ENCODE results near the gene GPATCH1.
A peak's percentile ranks its signal among the peaks of the same experiment; 100 is the strongest.

GPATCH1 gene

GRCh38 chr19:33080761-33081681 is at the start of gene GPATCH1 (continued):
- TF ChIP-seq ZBTB1 (tag by site-specific recombination; IDR thresholded peaks at IDR 0.05) (no peak), ZNF155 (tag by site-specific recombination; IDR thresholded peaks at IDR 0.05) (0 out of 2 replicates have a peak, but pooled peaks have one; percentile 34), KLF1 (tag by site-specific recombination; IDR thresholded peaks at IDR 0.05) (peak; percentile 81), ZEB2 (tag by site-specific recombination; IDR thresholded peaks at IDR 0.05) (peak; percentile 95), ZNF521 (tag by site-specific recombination; IDR thresholded peaks at IDR 0.05) (no peak), ZNF792 (tag by site-specific recombination; IDR thresholded peaks at IDR 0.05) (peak; percentile 84), ZBTB10 (tag by site-specific recombination; IDR thresholded peaks at IDR 0.05) (peak; percentile 97), SCRT2 (tag by site-specific recombination; IDR thresholded peaks at IDR 0.05) (0 out of 2 replicates have a peak, but pooled peaks have one; percentile 7), PBX3 (CRISPR knock-in tag; IDR thresholded peaks at IDR 0.05) (peak; percentile 83; the same call in 1 of the 2 replicates), ZNF146 (tag by site-specific recombination; IDR thresholded peaks at IDR 0.05) (peak; percentile 66), ZNF350 (tag by site-specific recombination; IDR thresholded peaks at IDR 0.05) (no peak), ZNF600 (tag by site-specific recombination; IDR thresholded peaks at IDR 0.05) (peak; percentile 100), ZNF623 (tag by site-specific recombination; IDR thresholded peaks at IDR 0.05) (peak; percentile 11), ZNF571 (tag by site-specific recombination; IDR thresholded peaks at IDR 0.05) (no peak), ZNF48 (tag by site-specific recombination; IDR thresholded peaks at IDR 0.05) (no peak), ZNF184 (tag by site-specific recombination; IDR thresholded peaks at IDR 0.05) (no peak), ZNF433 (tag by site-specific recombination; IDR thresholded peaks at IDR 0.05; ENCODE audit: low read depth) (no peak), ZNF645 (tag by site-specific recombination; IDR thresholded peaks at IDR 0.05) (no peak), ZNF585B (tag by site-specific recombination; IDR thresholded peaks at IDR 0.05) (no peak)
- TF ChIP-seq, protein P1, sequence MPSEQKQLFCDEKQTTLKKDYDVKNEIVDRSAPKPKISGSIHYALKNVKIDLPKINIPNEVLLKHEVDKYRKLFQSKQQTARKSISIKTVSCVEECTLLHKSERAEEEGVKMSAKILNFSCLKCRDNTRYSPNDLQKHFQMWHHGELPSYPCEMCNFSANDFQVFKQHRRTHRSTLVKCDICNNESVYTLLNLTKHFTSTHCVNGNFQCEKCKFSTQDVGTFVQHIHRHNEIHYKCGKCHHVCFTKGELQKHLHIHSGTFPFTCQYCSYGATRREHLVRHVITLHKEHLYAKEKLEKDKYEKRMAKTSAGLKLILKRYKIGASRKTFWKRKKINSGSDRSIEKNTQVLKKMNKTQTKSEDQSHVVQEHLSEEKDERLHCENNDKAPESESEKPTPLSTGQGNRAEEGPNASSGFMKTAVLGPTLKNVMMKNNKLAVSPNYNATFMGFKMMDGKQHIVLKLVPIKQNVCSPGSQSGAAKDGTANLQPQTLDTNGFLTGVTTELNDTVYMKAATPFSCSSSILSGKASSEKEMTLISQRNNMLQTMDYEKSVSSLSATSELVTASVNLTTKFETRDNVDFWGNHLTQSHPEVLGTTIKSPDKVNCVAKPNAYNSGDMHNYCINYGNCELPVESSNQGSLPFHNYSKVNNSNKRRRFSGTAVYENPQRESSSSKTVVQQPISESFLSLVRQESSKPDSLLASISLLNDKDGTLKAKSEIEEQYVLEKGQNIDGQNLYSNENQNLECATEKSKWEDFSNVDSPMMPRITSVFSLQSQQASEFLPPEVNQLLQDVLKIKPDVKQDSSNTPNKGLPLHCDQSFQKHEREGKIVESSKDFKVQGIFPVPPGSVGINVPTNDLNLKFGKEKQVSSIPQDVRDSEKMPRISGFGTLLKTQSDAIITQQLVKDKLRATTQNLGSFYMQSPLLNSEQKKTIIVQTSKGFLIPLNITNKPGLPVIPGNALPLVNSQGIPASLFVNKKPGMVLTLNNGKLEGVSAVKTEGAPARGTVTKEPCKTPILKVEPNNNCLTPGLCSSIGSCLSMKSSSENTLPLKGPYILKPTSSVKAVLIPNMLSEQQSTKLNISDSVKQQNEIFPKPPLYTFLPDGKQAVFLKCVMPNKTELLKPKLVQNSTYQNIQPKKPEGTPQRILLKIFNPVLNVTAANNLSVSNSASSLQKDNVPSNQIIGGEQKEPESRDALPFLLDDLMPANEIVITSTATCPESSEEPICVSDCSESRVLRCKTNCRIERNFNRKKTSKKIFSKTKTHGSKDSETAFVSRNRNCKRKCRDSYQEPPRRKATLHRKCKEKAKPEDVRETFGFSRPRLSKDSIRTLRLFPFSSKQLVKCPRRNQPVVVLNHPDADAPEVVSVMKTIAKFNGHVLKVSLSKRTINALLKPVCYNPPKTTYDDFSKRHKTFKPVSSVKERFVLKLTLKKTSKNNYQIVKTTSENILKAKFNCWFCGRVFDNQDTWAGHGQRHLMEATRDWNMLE (tag by site-specific recombination; conservative IDR thresholded peaks at IDR 0.05; ENCODE audit: low read depth): no peak
- TF ChIP-seq, protein P2, sequence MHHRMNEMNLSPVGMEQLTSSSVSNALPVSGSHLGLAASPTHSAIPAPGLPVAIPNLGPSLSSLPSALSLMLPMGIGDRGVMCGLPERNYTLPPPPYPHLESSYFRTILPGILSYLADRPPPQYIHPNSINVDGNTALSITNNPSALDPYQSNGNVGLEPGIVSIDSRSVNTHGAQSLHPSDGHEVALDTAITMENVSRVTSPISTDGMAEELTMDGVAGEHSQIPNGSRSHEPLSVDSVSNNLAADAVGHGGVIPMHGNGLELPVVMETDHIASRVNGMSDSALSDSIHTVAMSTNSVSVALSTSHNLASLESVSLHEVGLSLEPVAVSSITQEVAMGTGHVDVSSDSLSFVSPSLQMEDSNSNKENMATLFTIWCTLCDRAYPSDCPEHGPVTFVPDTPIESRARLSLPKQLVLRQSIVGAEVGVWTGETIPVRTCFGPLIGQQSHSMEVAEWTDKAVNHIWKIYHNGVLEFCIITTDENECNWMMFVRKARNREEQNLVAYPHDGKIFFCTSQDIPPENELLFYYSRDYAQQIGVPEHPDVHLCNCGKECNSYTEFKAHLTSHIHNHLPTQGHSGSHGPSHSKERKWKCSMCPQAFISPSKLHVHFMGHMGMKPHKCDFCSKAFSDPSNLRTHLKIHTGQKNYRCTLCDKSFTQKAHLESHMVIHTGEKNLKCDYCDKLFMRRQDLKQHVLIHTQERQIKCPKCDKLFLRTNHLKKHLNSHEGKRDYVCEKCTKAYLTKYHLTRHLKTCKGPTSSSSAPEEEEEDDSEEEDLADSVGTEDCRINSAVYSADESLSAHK (tag by site-specific recombination; IDR thresholded peaks at IDR 0.05): 0 out of 2 replicates have a peak, but pooled peaks have one; percentile 55
- TF ChIP-seq, protein P3, sequence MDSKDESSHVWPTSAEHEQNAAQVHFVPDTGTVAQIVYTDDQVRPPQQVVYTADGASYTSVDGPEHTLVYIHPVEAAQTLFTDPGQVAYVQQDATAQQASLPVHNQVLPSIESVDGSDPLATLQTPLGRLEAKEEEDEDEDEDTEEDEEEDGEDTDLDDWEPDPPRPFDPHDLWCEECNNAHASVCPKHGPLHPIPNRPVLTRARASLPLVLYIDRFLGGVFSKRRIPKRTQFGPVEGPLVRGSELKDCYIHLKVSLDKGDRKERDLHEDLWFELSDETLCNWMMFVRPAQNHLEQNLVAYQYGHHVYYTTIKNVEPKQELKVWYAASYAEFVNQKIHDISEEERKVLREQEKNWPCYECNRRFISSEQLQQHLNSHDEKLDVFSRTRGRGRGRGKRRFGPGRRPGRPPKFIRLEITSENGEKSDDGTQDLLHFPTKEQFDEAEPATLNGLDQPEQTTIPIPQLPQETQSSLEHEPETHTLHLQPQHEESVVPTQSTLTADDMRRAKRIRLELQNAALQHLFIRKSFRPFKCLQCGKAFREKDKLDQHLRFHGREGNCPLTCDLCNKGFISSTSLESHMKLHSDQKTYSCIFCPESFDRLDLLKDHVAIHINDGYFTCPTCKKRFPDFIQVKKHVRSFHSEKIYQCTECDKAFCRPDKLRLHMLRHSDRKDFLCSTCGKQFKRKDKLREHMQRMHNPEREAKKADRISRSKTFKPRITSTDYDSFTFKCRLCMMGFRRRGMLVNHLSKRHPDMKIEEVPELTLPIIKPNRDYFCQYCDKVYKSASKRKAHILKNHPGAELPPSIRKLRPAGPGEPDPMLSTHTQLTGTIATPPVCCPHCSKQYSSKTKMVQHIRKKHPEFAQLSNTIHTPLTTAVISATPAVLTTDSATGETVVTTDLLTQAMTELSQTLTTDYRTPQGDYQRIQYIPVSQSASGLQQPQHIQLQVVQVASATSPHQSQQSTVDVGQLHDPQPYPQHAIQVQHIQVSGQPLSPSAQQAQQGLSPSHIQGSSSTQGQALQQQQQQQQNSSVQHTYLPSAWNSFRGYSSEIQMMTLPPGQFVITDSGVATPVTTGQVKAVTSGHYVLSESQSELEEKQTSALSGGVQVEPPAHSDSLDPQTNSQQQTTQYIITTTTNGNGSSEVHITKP (tag by site-specific recombination; IDR thresholded peaks at IDR 0.05): peak; percentile 88
